Kidney tubule cell (primary cell): ENCODE measurements around the gene CIAO1.
"Not testable (repeated sequence)": the region's sequence is repeated elsewhere in the genome, so short reads cannot be mapped to it uniquely, and the experiment has no call there.

Experiments used
- DNase-seq: peaks from one replicate; pipeline ENCODE4 v3.0.0-alpha.2; 2018; ENCODE audit warnings: low spot score

The CIAO1 gene

DNA sequence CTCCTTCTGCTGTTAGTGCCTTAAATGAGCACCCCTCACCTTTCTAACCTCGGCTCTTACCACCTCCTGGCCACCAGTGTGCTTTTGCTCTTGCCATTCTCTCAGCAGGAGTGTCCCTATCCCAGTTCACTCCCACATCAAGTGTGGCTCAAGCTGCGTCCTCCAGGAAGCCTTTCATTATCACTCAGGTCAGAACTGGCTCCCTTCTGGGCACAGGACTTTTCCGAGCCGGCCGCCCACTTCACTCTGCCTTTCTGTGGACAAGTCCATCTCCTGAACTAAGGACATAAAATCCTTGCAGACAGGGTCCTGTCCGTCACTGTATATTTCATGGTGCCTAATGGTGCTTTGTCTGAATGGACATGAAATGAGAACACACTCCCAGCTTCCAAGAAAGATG, 15.8 kb upstream of the CIAO1 start:
- DNase-seq, result no peak

- DNase-seq, result peak; percentile 95
These were observed 14.2 kb upstream of the CIAO1 start for GRCh38 chr2:96251721-96252292.

DNA sequence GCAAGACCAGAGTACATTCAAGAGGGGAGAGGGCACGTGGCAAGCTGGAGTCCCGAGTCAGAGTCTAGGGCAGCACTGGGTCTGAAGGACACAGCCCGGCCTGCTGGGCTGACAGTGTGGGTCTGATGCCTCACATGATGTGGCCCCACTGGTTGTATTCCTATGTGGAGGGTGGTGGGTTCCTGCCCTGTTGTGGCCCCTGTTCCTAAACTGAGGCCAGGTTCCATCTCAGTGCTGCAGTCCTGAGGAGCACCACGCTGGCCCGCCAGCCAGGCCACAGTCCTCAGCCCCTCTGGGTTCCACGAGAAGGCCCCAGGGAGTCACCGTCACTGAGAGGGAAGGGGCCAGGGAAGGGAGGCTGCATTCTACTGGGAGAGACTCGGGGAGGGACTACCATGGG, 13.5 kb upstream of the CIAO1 start:
- DNase-seq, result no peak

DNA sequence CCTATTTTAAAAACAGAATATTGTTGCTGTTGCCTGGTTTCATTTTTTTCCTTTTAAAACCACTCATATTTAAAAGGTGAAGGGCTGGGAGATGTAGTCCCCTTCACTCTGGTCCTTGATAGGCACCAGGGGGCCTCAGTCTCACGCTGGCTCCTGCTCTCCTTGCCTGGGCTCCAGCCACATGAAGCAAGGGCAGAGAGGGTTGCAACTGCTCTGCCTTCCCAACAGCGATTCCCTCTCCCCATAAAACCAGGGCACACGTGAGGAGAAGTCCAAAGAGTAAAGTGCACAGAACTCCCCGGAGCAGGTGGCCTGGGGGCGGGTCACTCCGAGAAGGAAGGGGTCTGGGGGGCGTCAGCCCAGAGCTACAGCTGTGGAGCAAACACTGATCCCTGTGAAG, 13.0 kb upstream of the CIAO1 start:
- no peak for DNase-seq

- DNase-seq, result no peak
These were observed 11.5 kb upstream of the CIAO1 start for GRCh38 chr2:96254571-96254970.

DNA sequence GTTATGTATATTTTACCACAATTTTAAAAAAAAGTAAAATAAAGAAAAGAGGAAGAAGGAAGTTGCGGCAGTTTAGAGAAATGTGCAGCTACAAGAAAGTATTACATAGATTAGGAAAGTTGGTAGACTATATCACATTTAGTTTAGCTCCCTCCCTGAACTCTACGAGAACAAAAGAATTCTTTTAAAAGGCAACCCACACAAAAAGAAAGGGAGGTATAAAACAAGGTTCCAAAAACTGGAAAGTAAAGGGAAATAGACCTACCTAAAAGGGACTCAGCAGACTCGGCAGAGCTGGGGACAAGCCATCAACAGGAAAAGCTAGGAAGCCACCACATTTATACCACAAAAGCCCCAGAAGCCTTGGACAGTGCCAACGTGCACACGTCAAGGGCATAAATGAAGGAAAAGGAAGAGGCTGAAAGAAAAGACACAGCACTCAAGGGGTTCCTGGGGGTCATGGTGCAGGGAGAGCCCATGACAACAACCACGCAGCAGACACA, 9.4 kb upstream of the CIAO1 start:
- no peak for DNase-seq

GRCh38 chr2:96257744-96258143, 8.3 kb upstream of the CIAO1 start:
- DNase-seq, result not testable (repeated sequence)

GRCh38 chr2:96258166-96259022, 7.6 kb upstream of the CIAO1 start:
- no peak for DNase-seq

GRCh38 chr2:96259497-96259921, 6.5 kb upstream of the CIAO1 start:
- DNase-seq, result peak; percentile 79

DNA sequence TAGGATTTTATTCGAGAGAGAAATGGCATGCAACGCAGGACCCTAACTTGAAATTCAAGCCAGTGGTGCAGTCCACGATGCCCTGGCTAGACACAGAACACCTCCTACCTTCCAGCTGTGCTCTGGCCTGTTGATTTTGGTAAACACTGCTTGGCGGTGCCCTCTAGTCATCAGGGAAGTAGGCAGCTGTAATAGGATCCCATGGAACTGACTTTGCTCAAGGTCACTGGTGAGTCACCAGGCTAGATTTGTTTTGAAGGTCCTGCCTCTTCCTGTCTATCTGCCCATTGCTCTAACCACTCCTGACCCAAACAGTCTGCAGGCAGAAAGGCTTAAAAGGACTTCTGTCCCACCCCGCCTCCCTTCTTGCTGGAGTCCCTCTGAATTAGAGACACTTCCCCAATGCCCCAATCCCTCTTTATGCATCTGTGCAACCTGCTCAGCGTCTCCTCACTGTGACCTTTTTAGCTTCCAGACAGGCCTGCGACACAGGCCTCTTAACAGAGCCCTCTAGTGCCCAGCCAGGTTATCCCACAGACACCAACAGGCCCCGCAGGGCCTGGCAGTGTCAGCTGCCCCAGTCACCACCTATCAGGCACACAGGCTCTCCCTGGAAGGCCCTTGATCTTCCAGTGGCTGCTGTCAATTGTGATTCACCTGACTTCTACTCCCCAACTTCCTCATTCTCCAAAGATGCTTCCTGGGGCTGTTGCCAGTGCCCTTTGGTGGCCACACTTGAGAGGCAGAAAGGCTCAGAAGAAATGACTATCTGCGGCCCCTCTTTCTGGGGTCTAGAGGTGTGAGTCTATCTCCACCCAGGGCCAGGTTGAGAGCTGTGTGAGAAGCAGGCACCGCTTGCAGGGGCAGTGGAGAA, 5.4 kb upstream of the CIAO1 start:
- DNase-seq, result peak; percentile 92

GRCh38 chr2:96261328-96262003, 4.6 kb upstream of the CIAO1 start:
- DNase-seq, result no peak

- DNase-seq, result peak; percentile 37
These were observed 3.7 kb upstream of the CIAO1 start for GRCh38 chr2:96262306-96262705.

DNA sequence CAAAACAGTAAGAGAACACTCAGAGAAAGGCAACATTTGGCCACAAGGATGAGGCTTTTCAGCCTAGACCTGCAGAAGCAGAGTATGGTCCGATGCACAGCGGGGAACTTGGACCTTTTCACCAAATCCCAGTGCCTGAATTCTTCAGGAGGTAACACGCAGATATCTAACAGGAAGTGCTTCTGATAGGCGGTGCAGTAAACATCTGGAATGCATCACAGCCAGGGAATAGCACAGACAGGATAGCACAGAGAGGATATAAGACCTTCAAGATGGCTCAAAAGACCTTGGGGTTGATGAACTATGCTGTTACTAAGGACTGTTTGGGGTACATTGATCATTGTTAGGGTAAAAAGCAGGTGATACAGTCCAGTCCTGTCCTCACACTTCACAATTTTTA, 1.9 kb upstream of the CIAO1 start:
- DNase-seq, result no peak

GRCh38 chr2:96264656-96265348, 1.2 kb upstream of the CIAO1 start:
- DNase-seq, result peak; percentile 38

GRCh38 chr2:96265349-96265839, 631 bp upstream of the CIAO1 start:
- peak; percentile 24 for DNase-seq

- DNase-seq, result peak; percentile 48
These were observed 1.3 kb downstream of the CIAO1 start for GRCh38 chr2:96267159-96267971.

- DNase-seq, result no peak
These were observed 6.0 kb downstream of the CIAO1 start for GRCh38 chr2:96271995-96272394.

- DNase-seq, result no peak
These were observed 7.7 kb downstream of the CIAO1 start for GRCh38 chr2:96273763-96274162.

- peak; percentile 24 for DNase-seq
These were observed 8.5 kb downstream of the CIAO1 start for GRCh38 chr2:96274355-96275056.
